Hematopoietic multipotent progenitor cell treated with erythropoietin and hydrocortisone succinate and interleukin-3 and kit ligand, for 6 days (in vitro differentiated cells): Measurements from ENCODE around the gene ZFP92.

Source experiments
- DNase-seq: peaks from one replicate; pipeline ENCODE4 v3.0.0-alpha.2; 2015

Gene ZFP92

GRCh38 chrX:153441296-153441695 lies 30.0 kb downstream of the ZFP92 start:
- no peak for DNase-seq

GRCh38 chrX:153441981-153442380 lies 30.7 kb downstream of the ZFP92 start:
- DNase-seq: no peak

- DNase-seq: no peak
These were observed 31.2 kb downstream of the ZFP92 start for GRCh38 chrX:153442463-153442862.

- no peak for DNase-seq
These were observed 32.4 kb downstream of the ZFP92 start for GRCh38 chrX:153443476-153444332.

- DNase-seq: no peak
These were observed 33.2 kb downstream of the ZFP92 start for GRCh38 chrX:153444333-153445011.

GRCh38 chrX:153445106-153445855 lies 34.0 kb downstream of the ZFP92 start:
- no peak for DNase-seq

GRCh38 chrX:153445856-153446635 lies 34.8 kb downstream of the ZFP92 start, which contains the start of gene TREX2:
Gene TREX2 (minus strand): TSS chrX:153446056. CDS start chrX:153445430, 626 bp downstream.
- DNase-seq: no peak

- no peak for DNase-seq
These were observed 35.3 kb downstream of the ZFP92 start for GRCh38 chrX:153446636-153446936.

GRCh38 chrX:153446950-153447580 lies 35.8 kb downstream of the ZFP92 start:
- DNase-seq: no peak

GRCh38 chrX:153447581-153447960 lies 36.3 kb downstream of the ZFP92 start:
- no peak for DNase-seq

- no peak for DNase-seq
These were observed 37.5 kb downstream of the ZFP92 start for GRCh38 chrX:153448556-153449367.

- DNase-seq: no peak
These were observed 38.3 kb downstream of the ZFP92 start for GRCh38 chrX:153449368-153450113.

- no peak for DNase-seq
These were observed 39.1 kb downstream of the ZFP92 start for GRCh38 chrX:153450114-153450948.

- no peak for DNase-seq
These were observed 39.6 kb downstream of the ZFP92 start for GRCh38 chrX:153450949-153451277.

GRCh38 chrX:153454901-153455550 lies 43.8 kb downstream of the ZFP92 start:
- DNase-seq: no peak

- no peak for DNase-seq
These were observed 44.3 kb downstream of the ZFP92 start for GRCh38 chrX:153455571-153455970.

GRCh38 chrX:153456161-153456560 lies 44.9 kb downstream of the ZFP92 start:
- no peak for DNase-seq

GRCh38 chrX:153456704-153457103 lies 45.4 kb downstream of the ZFP92 start:
- no peak for DNase-seq

GRCh38 chrX:153457136-153457825 lies 46.0 kb downstream of the ZFP92 start:
- DNase-seq: no peak
